ENCODE results near the gene AGO1. TPM values are rescaled to one million over a fixed set of nuclear protein-coding genes. Genes with fewer than 3 reads are reported as not detected.
A peak's percentile ranks its signal among the peaks of the same experiment; 100 is the strongest.

The AGO1 gene
- total and polyA plus RNA-seq, 2 of the 13 experiments (the other 11 are each of a cell fraction or from before 2014, with no cell fraction given): 9.2 to 18.6 TPM

GRCh38 chr1:35923791-35924221, 40.8 kb downstream of the AGO1 start:
- ATAC-seq (peak; percentile 40; the same call in 2 of the 3 replicates), FAIRE-seq (no peak), DNase-seq (ENCODE audit: low spot score) (no peak)
- Histone ChIP-seq H3K4me3 (replicated peaks in 1 of 3; ENCODE audit: insufficient read depth in 1 of 3, low read depth in 2 of 3, low read length in 3 of 3) (no peak overlapping the region), H3K27ac (ENCODE audit: extremely low read length, insufficient read depth, low read length) (no peak overlapping the region), H3K4me2 (ENCODE audit: low read depth, low read length) (no peak overlapping the region), H3K9me3 (ENCODE audit: low read length) (no peaks in the 10 kb centered on the region), H3K79me2 (ENCODE audit: insufficient read depth, low read length) (no peaks in the 10 kb centered on the region), H2AFZ (ENCODE audit: low read length) (no peak overlapping the region), H4K20me1 (ENCODE audit: insufficient read depth, low read length) (no peaks in the 10 kb centered on the region), H3K27me3 (ENCODE audit: control insufficient read depth in 1 of 2, insufficient read depth in 2 of 2, low read length in 2 of 2) (no peaks in the 10 kb centered on the region), H3K9ac (ENCODE audit: insufficient read depth, low read depth, low read length) (no peak overlapping the region), H3K4me1 (ENCODE audit: insufficient read depth, low read length) (no peaks in the 10 kb centered on the region), H3K36me3 (replicated peaks in 1 of 2; ENCODE audit: control insufficient read depth in 1 of 2, insufficient read depth in 2 of 2, low read length in 2 of 2) (peaks cover 7 to 30% of the 10 kb centered on the region in 2 experiments; a peak in 4 of 5 replicates)
- intact Hi-C loops (cut with micrococcal nuclease; ENCODE audit: unreplicated experiment) (no loop called here), in situ Hi-C loops (cut with HindIII; ENCODE audit: extremely low pct_ligation_motif_present, low pct_unique_long_range_greater_than_20kb) (no loop called here)
- ChIA-PET POLR2A (no interaction called here), CTCF (ENCODE audit: low intra/inter-chr PET ratio, low total read pairs) (no interaction called here)
- TF ChIP-seq HNRNPK (IDR thresholded peaks at IDR 0.05; ENCODE audit: low read depth, low read length, poor library complexity, severe bottlenecking) (no peak), SETDB1 (CRISPR knock-in tag; IDR thresholded peaks at IDR 0.05; ENCODE audit: borderline replicate concordance) (no peak), ATRX (CRISPR knock-in tag; IDR thresholded peaks at IDR 0.05; ENCODE audit: borderline replicate concordance) (no peak), ARID3A (IDR thresholded peaks at IDR 0.05; ENCODE audit: low read depth, low read length) (no peak), FOXP1 (IDR thresholded peaks at IDR 0.05) (no peak), FOXP1 (CRISPR knock-in tag; IDR thresholded peaks at IDR 0.05) (0 out of 2 replicates have a peak, but pooled peaks have one; percentile 5), CEBPB (IDR thresholded peaks at IDR 0.05; ENCODE audit: borderline replicate concordance, low read depth, low read length) (0 out of 2 replicates have a peak, but pooled peaks have one; percentile 22), MLX (CRISPR knock-in tag; IDR thresholded peaks at IDR 0.05) (no peak), ZFX (CRISPR knock-in tag; IDR thresholded peaks at IDR 0.05; ENCODE audit: low read depth) (no peak)
- BruUV-seq (replicated peaks): no TSS peak
